ENCODE results near the gene NEDD4.

DNA sequence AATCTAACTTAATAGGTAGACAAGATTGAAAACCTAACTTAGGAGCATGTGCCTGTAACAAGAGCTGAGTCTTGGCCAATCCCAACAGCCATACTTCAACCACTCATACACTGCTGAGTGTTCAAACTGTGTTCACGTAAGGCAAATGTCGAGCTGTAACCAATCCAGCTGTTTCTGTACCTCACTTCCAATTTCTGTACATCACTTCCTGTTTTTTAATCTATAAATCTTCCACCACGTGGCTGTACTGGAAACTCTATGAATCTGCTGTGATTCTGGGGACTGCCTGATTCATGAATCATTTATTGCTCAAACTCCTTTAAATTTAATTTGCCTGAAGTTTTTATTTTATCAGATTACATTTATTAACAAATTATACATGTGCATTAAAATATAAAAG, 44.6 kb upstream of the NEDD4 start:
- TF ChIP-seq CTCF (IDR thresholded peaks at IDR 0.05) (no peak), POLR2A (IDR thresholded peaks at IDR 0.05) (no peak)

All from testis (tissue), 2 donors.